ENCODE data around the gene GIMAP8.
"Not testable (repeated sequence)": the region's sequence is repeated elsewhere in the genome, so short reads cannot be mapped to it uniquely, and the experiment has no call there.

GIMAP8 gene

GRCh38 chr7:150519310-150519709 is 68.9 kb downstream of the GIMAP8 start:
- DNase-seq, result no peak

- DNase-seq, result no peak
Measured at GRCh38 chr7:150520145-150520544, 69.7 kb downstream of the GIMAP8 start.

GRCh38 chr7:150522931-150523330 is 72.5 kb downstream of the GIMAP8 start:
- DNase-seq, result not testable (repeated sequence)

- no peak for DNase-seq
Measured at GRCh38 chr7:150524018-150524417, 73.6 kb downstream of the GIMAP8 start.

Measured in CD4-positive, alpha-beta T cell treated with Interleukin-15 for 1 hour (primary cell).